GM23338 (cell line): Measurements from ENCODE around the gene SLC25A34. TPM values are rescaled to one million over a fixed set of nuclear protein-coding genes. Genes with fewer than 3 reads are reported as not detected.

ENCODE experiments used
- ATAC-seq: fragments of 200-7000 bp; cut with Tn5 transposase; 3 replicates; pipeline ENCODE4 v1.9.1; 2020
- DNase-seq: peaks from one replicate; pipeline ENCODE4 v3.0.0-alpha.2; 2015; ENCODE audit warnings: low spot score
- H2AFZ ChIP-seq: fragments of 200-600 bp; sonication (generic); 2 replicates; pipeline ENCODE4 v1.8.0; 2016; ENCODE audit warnings: antibody characterized with exemption, mild to moderate bottlenecking, moderate library complexity
- H3F3A ChIP-seq: fragments of 200-600 bp; sonication (generic); replicated peaks from 2 replicates; pipeline ENCODE4 v1.8.0; 2017; ENCODE audit warnings: antibody characterized with exemption, mixed run types, low read depth
- H3K27ac ChIP-seq: fragments of 200-600 bp; sonication (generic); 2 replicates; pipeline ENCODE4 v1.6.1; 2016; ENCODE audit warnings: low read depth
- H3K27me3 ChIP-seq: fragments of 200-600 bp; sonication (generic); 2 replicates; pipeline ENCODE4 v1.8.0; 2016; ENCODE audit warnings: mild to moderate bottlenecking, mixed run types, moderate library complexity; ENCODE audit not compliant: insufficient read depth
- H3K36me3 ChIP-seq: fragments of 200-600 bp; sonication (generic); 2 replicates; pipeline ENCODE4 v1.8.0; 2016; ENCODE audit warnings: mild to moderate bottlenecking; ENCODE audit not compliant: insufficient read depth
- H3K4me1 ChIP-seq: fragments of 200-600 bp; sonication (generic); 2 replicates; pipeline ENCODE4 v1.8.0; 2016; ENCODE audit warnings: mild to moderate bottlenecking, moderate library complexity; ENCODE audit not compliant: insufficient read depth
- H3K4me2 ChIP-seq: fragments of 200-600 bp; sonication (generic); 2 replicates; pipeline ENCODE4 v1.7.1; 2017; ENCODE audit warnings: mixed run types
- H3K4me3 ChIP-seq: fragments of 200-600 bp; sonication (generic); 2 replicates; pipeline ENCODE4 v1.6.1; 2016; ENCODE audit warnings: mixed run types
- H3K79me2 ChIP-seq: fragments of 200-600 bp; sonication (generic); replicated peaks from 2 replicates; pipeline ENCODE4 v1.8.0; 2017; ENCODE audit warnings: mild to moderate bottlenecking; ENCODE audit not compliant: insufficient read depth
- H3K9me2 ChIP-seq: fragments of 200-600 bp; sonication (generic); 2 replicates; pipeline ENCODE4 v1.8.0; 2017; ENCODE audit not compliant: insufficient read depth
- H4K20me1 ChIP-seq: fragments of 200-600 bp; sonication (generic); replicated peaks from 2 replicates; pipeline ENCODE4 v1.8.0; 2017; ENCODE audit warnings: mild to moderate bottlenecking; ENCODE audit not compliant: insufficient read depth
- H3K27ac Mint-ChIP-seq: 2 replicates; pipeline ENCODE4 v1.8.0; 2020; ENCODE audit warnings: inconsistent platforms, mild to moderate bottlenecking, moderate library complexity, mixed read lengths
- H3K27me3 Mint-ChIP-seq: 3 replicates; pipeline ENCODE4 v1.8.0; 2022; ENCODE audit warnings: low read depth, mild to moderate bottlenecking, moderate library complexity, mixed read lengths, inconsistent platforms; ENCODE audit not compliant: insufficient read depth, poor library complexity
- H3K36me3 Mint-ChIP-seq: 3 replicates; pipeline ENCODE4 v1.8.0; 2021; ENCODE audit warnings: low read depth, mild to moderate bottlenecking, inconsistent platforms, moderate library complexity, mixed read lengths
- H3K4me1 Mint-ChIP-seq: 3 replicates; pipeline ENCODE4 v1.8.0; 2020; ENCODE audit warnings: mild to moderate bottlenecking, inconsistent platforms, mixed read lengths
- H3K4me3 Mint-ChIP-seq: 3 replicates; pipeline ENCODE4 v1.8.0; 2021; ENCODE audit warnings: moderate library complexity, mild to moderate bottlenecking, inconsistent platforms, mixed read lengths
- H3K9me3 Mint-ChIP-seq: 3 replicates; pipeline ENCODE4 v1.8.0; 2020; ENCODE audit warnings: moderate library complexity, mild to moderate bottlenecking, inconsistent platforms, mixed read lengths
- ETS1 ChIP-seq: IDR thresholded peaks from 2 replicates; pipeline ENCODE4 v1.6.1; 2016; ENCODE audit warnings: antibody characterized with exemption
- EZH2 ChIP-seq: fragments of 200-600 bp; sonication (generic); IDR thresholded peaks from one replicate; pipeline ENCODE4 v1.8.0; 2017; ENCODE audit warnings: antibody characterized with exemption, mild to moderate bottlenecking, low read depth; ENCODE audit not compliant: unreplicated experiment
- POLR2AphosphoS5 ChIP-seq: IDR thresholded peaks from 2 replicates; pipeline ENCODE4 v1.6.1; 2016; ENCODE audit warnings: antibody characterized with exemption, low read depth
- ZNF462 ChIP-seq: fragments of 250-450 bp; sonication (Bioruptor Pico); IDR thresholded peaks from 2 replicates; pipeline ENCODE4 v1.5.0; 2020; ENCODE audit warnings: mild to moderate bottlenecking, moderate library complexity
- polyA plus RNA-seq: library from polyadenylated mRNA; unstranded; fragments of >200 nt; fragmentation: Nextera tagmentation; extraction: Ambion mirVana; gene quantifications from 2 replicates; pipeline ENCODE4 v1.2.1, GENCODE V29; 2016
- total RNA-seq: library from RNA; depleted of rRNA; stranded (reverse); fragments of >200 nt; shearing (Covaris generic); gene quantifications from 2 replicates; pipeline ENCODE4 v1.2.3, GENCODE V29; 2014

Gene SLC25A34
- total and polyA plus RNA-seq, 2 experiments from 2014 or later: 0.11 to 3.5 TPM

GRCh38 chr1:15700508-15700907 is 35.5 kb upstream of the SLC25A34 start:
- DNase-seq: no peak
- H3K9me2 ChIP-seq: no peaks in the 10 kb centered on the region
- Mint-ChIP-seq H3K36me3 (peaks cover 12% of the 10 kb centered on the region), H3K27ac (no peak overlapping the region), H3K9me3 (no peaks in the 10 kb centered on the region), H3K4me3 (no peak overlapping the region), H3K27me3 (peaks cover 2% of the 10 kb centered on the region), H3K4me1 (peaks cover 4% of the 10 kb centered on the region)
- H3K27ac ChIP-seq: 0 out of 2 replicates have a peak overlapping the region, but pooled peaks have one; percentile 45
- no peak overlapping the region for H3K4me3 ChIP-seq
- H4K20me1 ChIP-seq: peaks cover 3% of the 10 kb centered on the region; the same call in 1 of the 2 replicates
- no peaks in the 10 kb centered on the region for H3K27me3 ChIP-seq
- no peak overlapping the region for H2AFZ ChIP-seq
- H3K4me1 ChIP-seq: 0 out of 2 replicates have a peak, but pooled peaks cover 3% of the 10 kb centered on the region
- no peaks in the 10 kb centered on the region for H3K36me3 ChIP-seq
- H3F3A ChIP-seq: 0 out of 2 replicates have a peak, but pooled peaks cover 8% of the 10 kb centered on the region
- no peak for ATAC-seq
- H3K79me2 ChIP-seq: peaks cover 37% of the 10 kb centered on the region
- H3K4me2 ChIP-seq: no peak overlapping the region
- TF ChIP-seq ZNF462 (CRISPR knock-in tag): no peak

GRCh38 chr1:15701784-15702183 is 34.3 kb upstream of the SLC25A34 start:
- ATAC-seq (no peak), DNase-seq (no peak)
- Histone ChIP-seq H3K4me3 (no peak overlapping the region), H3F3A (0 out of 2 replicates have a peak, but pooled peaks cover 8% of the 10 kb centered on the region), H3K4me1 (0 out of 2 replicates have a peak, but pooled peaks cover 3% of the 10 kb centered on the region), H3K27ac (no peak overlapping the region), H3K36me3 (no peaks in the 10 kb centered on the region), H3K27me3 (no peaks in the 10 kb centered on the region), H2AFZ (no peak overlapping the region), H3K9me2 (no peaks in the 10 kb centered on the region), H4K20me1 (peaks cover 4% of the 10 kb centered on the region; the same call in 1 of the 2 replicates), H3K4me2 (no peak overlapping the region), H3K79me2 (peaks cover 37% of the 10 kb centered on the region)
- peaks cover 4% of the 10 kb centered on the region for H3K27me3 Mint-ChIP-seq
- peaks cover 4% of the 10 kb centered on the region for H3K4me1 Mint-ChIP-seq
- H3K36me3 Mint-ChIP-seq: peaks cover 12% of the 10 kb centered on the region
- no peaks in the 10 kb centered on the region for H3K9me3 Mint-ChIP-seq
- TF ChIP-seq POLR2AphosphoS5: no peak
- no peak for TF ChIP-seq ETS1
- TF ChIP-seq EZH2: no peak
- 0 out of 2 replicates have a peak overlapping the region, but pooled peaks have one; percentile 77 for H3K27ac Mint-ChIP-seq
- no peak overlapping the region for H3K4me3 Mint-ChIP-seq
